HepG2 (cell line): ENCODE results near the gene IER5L. TPM values are rescaled to one million over a fixed set of nuclear protein-coding genes. Genes with fewer than 3 reads are reported as not detected.

Experiments
- ATAC-seq: fragments of 200-7000 bp; cut with Tn5 transposase; 3 replicates; pipeline ENCODE4 v1.9.1; 2020; ENCODE audit warnings: mild to moderate bottlenecking, moderate library complexity
- BruUV-seq: library from RNA; stranded (reverse); fragments of 400-500 nt; replicated peaks from 2 replicates; lab custom pipeline; 2021; lab: Mats Ljungman, UMichigan
- CTCF ChIA-PET: fragments of 300-600 bp; formaldehyde crosslinking; extraction: SDS; loops from one replicate; lab custom pipeline; 2021; ENCODE audit warnings: low total read pairs, inconsistent platforms, low intra/inter-chr PET ratio; lab: Yijun Ruan, JAX
- POLR2A ChIA-PET: fragments of 350-600 bp; sonication (Branson Sonifier 250); formaldehyde crosslinking; loops from one replicate; lab custom pipeline; 2020; ENCODE audit warnings: antibody characterized with exemption, inconsistent platforms; lab: Yijun Ruan, JAX
- DNase-seq: peaks from one replicate; pipeline ENCODE4 v3.0.0-alpha.2; 2015; ENCODE audit warnings: low spot score
- FAIRE-seq: peaks from 3 replicates; lab custom pipeline; 2011; peaks lifted over from hg19 to GRCh38; lab: Jason Lieb, UNC
- H2AFZ ChIP-seq: one replicate; pipeline ENCODE4 v1.6.1; 2011; ENCODE audit warnings: low read length, inconsistent platforms
- H3K27ac ChIP-seq: fragments of 300-600 bp; 3 replicates; pipeline ENCODE4 v1.8.0; 2011; ENCODE audit warnings: mixed run types, mild to moderate bottlenecking, mixed read lengths, low read length, inconsistent platforms; ENCODE audit not compliant: insufficient read depth; ENCODE audit errors: extremely low read length
- H3K27me3 ChIP-seq, 2 experiments: fragments of 200-600 bp in 1 of 2; 2 replicates in 1 of 2; 3 replicates in 1 of 2; pipeline versions ENCODE4 v1.6.0 to v1.8.0; 2011; ENCODE audit warnings: low read length in 2 of 2, mild to moderate bottlenecking in 2 of 2, moderate library complexity in 2 of 2, inconsistent platforms in 1 of 2; ENCODE audit not compliant: insufficient read depth in 2 of 2, control insufficient read depth in 1 of 2
- H3K36me3 ChIP-seq, 2 experiments: fragments of 200-600 bp in 1 of 2; replicated peaks in 1 of 2; 2 replicates in 1 of 2; 3 replicates in 1 of 2; pipeline versions ENCODE4 v1.5.1 to v1.8.0; 2011; ENCODE audit warnings: low read length in 2 of 2, inconsistent platforms in 1 of 2; ENCODE audit not compliant: insufficient read depth in 2 of 2, control insufficient read depth in 1 of 2
- H3K4me1 ChIP-seq: 2 replicates; pipeline ENCODE4 v1.5.1; 2012; ENCODE audit warnings: low read length, inconsistent platforms; ENCODE audit not compliant: insufficient read depth
- H3K4me2 ChIP-seq: 2 replicates; pipeline ENCODE4 v1.6.0; 2011; ENCODE audit warnings: low read depth, low read length, inconsistent platforms
- H3K4me3 ChIP-seq, 3 experiments: fragments of 200-600 bp in 1 of 3; sonication (generic), shearing (Covaris generic) in 1 of 3; replicated peaks in 1 of 3; 2 replicates each; pipeline ENCODE4 v1.5.1; 2011 to 2016; ENCODE audit warnings: low read length in 3 of 3, inconsistent platforms in 2 of 3, low read depth in 2 of 3, mild to moderate bottlenecking in 2 of 3, control low read depth in 1 of 3, mixed read lengths in 1 of 3; ENCODE audit not compliant: insufficient read depth in 1 of 3
- H3K79me2 ChIP-seq: one replicate; pipeline ENCODE4 v1.6.1; 2011; ENCODE audit warnings: low read length, inconsistent platforms; ENCODE audit not compliant: insufficient read depth
- H3K9ac ChIP-seq: 2 replicates; pipeline ENCODE4 v1.6.0; 2011; ENCODE audit warnings: mild to moderate bottlenecking, low read depth, low read length, inconsistent platforms; ENCODE audit not compliant: insufficient read depth
- H3K9me3 ChIP-seq: 2 replicates; pipeline ENCODE4 v1.5.1; 2012; ENCODE audit warnings: mild to moderate bottlenecking, low read length
- H4K20me1 ChIP-seq: 2 replicates; pipeline ENCODE4 v1.6.0; 2011; ENCODE audit warnings: inconsistent platforms, mild to moderate bottlenecking, low read length, moderate library complexity; ENCODE audit not compliant: insufficient read depth
- MAZ ChIP-seq, 2 experiments: sonication (generic) in 1 of 2; formaldehyde crosslinking in 1 of 2; IDR thresholded peaks; 2 replicates each; pipeline versions ENCODE4 v1.5.0 to v1.6.1; 2012 to 2020; ENCODE audit warnings: low read depth in 2 of 2, mild to moderate bottlenecking in 2 of 2, borderline replicate concordance in 1 of 2, improper control_type of control experiment in 1 of 2, low read length in 1 of 2, missing genetic modification reagents in 1 of 2, moderate library complexity in 1 of 2
- ZSCAN31 ChIP-seq: sonication (generic); formaldehyde crosslinking; IDR thresholded peaks from 2 replicates; pipeline ENCODE4 v1.5.0; 2020; ENCODE audit warnings: low read depth, mild to moderate bottlenecking, missing genetic modification reagents
- WGBS: methylation state at CpG from one replicate; pipeline ENCODE4 v1.1.6; 2017; ENCODE audit warnings: low lambda C conversion rate; 5-methylcytosine and 5-hydroxymethylcytosine counted together
- in situ Hi-C: cut with HindIII; loops from 2 replicates; pipeline ENCODE4 v1.10.0; 2017; ENCODE audit warnings: low pct_unique_long_range_greater_than_20kb; ENCODE audit not compliant: extremely low pct_ligation_motif_present
- intact Hi-C: fragments of 100-400 bp; cut with micrococcal nuclease; formaldehyde crosslinking; loops from one replicate; pipeline ENCODE4 v1.10.0; 2022; ENCODE audit not compliant: unreplicated experiment
- polyA plus RNA-seq, 8 experiments: library from polyadenylated mRNA; depleted of rRNA in 3 of 8; stranded (reverse) in 7 of 8; unstranded in 1 of 8; fragments of >200 nt; fragmentation: Illumina TruSeq in 4 of 8; extraction: Trizol in 4 of 8; gene quantifications; 2 replicates each; pipeline versions ENCODE4 v1.2.1 to v1.2.3, GENCODE V29; 2011 to 2016; ENCODE audit warnings: low read depth in 4 of 8, missing spikeins in 1 of 8, mixed read lengths in 1 of 8; ENCODE audit not compliant: insufficient read depth in 1 of 8
- total RNA-seq, 5 experiments: library from RNA; depleted of rRNA; stranded (reverse); fragments of >200 nt; fragmentation: Illumina TruSeq; extraction: Trizol; gene quantifications; 2 replicates each; pipeline ENCODE4 v1.2.3, GENCODE V29; 2016; ENCODE audit warnings: low read depth in 1 of 5
- TF ChIP-seq, protein P1 (sequence below): sonication (generic); formaldehyde crosslinking; IDR thresholded peaks from 2 replicates; pipeline ENCODE4 v1.8.0; 2022; ENCODE audit warnings: mild to moderate bottlenecking, missing genetic modification reagents
- TF ChIP-seq, protein P2 (sequence below): sonication (generic); formaldehyde crosslinking; IDR thresholded peaks from 2 replicates; pipeline ENCODE4 v1.5.1; 2020; ENCODE audit warnings: mild to moderate bottlenecking, missing genetic modification reagents, moderate library complexity

Gene IER5L
- total and polyA plus RNA-seq, 2 of the 13 experiments (the other 11 are each of a cell fraction or from before 2014, with no cell fraction given) = 1.8 to 3.3 TPM

DNA sequence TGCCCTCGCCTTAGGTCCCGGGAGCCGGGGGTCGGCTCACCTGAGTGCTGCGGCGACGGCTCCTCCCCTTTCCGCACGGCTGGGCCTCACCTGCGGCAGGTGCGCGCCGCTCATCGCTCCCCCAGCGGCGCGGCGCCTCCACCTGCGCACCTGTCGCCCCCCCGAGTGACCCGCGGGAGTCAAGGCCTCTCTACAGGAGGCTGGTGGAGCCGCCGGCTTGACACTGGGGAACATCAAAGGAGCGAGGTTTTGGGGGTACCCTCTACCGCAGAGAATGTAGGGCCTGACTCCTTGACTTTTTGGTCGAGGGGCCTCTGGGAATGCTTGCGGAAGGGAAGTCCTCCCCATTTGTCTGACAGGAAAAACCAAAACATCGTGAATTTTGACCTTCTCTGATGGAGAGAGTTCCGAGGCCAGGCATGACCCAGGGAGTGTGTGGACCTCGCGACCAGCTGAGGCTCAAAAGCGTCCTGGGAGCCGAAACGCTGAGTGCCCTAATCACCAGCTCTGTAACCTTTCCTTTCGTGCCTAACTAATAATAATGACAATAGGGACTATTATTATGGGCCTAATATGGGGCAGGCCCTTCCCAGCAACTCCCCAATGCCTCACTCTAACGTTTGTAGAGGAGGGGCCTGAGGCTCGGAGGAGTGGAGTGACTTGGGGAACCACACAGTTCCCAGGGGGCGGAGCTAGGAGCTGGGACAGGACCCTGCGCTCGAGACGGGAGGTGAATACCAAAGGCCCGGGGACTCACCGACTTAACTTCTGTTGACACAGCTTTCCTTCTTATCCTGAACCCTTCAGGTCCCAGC, 714 bp upstream of the IER5L start (continued):
- TF ChIP-seq, protein P1, sequence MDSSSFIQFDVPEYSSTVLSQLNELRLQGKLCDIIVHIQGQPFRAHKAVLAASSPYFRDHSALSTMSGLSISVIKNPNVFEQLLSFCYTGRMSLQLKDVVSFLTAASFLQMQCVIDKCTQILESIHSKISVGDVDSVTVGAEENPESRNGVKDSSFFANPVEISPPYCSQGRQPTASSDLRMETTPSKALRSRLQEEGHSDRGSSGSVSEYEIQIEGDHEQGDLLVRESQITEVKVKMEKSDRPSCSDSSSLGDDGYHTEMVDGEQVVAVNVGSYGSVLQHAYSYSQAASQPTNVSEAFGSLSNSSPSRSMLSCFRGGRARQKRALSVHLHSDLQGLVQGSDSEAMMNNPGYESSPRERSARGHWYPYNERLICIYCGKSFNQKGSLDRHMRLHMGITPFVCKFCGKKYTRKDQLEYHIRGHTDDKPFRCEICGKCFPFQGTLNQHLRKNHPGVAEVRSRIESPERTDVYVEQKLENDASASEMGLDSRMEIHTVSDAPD (CRISPR knock-in tag) = 0 out of 2 replicates have a peak, but pooled peaks have one; percentile 20
- TF ChIP-seq, protein P2, sequence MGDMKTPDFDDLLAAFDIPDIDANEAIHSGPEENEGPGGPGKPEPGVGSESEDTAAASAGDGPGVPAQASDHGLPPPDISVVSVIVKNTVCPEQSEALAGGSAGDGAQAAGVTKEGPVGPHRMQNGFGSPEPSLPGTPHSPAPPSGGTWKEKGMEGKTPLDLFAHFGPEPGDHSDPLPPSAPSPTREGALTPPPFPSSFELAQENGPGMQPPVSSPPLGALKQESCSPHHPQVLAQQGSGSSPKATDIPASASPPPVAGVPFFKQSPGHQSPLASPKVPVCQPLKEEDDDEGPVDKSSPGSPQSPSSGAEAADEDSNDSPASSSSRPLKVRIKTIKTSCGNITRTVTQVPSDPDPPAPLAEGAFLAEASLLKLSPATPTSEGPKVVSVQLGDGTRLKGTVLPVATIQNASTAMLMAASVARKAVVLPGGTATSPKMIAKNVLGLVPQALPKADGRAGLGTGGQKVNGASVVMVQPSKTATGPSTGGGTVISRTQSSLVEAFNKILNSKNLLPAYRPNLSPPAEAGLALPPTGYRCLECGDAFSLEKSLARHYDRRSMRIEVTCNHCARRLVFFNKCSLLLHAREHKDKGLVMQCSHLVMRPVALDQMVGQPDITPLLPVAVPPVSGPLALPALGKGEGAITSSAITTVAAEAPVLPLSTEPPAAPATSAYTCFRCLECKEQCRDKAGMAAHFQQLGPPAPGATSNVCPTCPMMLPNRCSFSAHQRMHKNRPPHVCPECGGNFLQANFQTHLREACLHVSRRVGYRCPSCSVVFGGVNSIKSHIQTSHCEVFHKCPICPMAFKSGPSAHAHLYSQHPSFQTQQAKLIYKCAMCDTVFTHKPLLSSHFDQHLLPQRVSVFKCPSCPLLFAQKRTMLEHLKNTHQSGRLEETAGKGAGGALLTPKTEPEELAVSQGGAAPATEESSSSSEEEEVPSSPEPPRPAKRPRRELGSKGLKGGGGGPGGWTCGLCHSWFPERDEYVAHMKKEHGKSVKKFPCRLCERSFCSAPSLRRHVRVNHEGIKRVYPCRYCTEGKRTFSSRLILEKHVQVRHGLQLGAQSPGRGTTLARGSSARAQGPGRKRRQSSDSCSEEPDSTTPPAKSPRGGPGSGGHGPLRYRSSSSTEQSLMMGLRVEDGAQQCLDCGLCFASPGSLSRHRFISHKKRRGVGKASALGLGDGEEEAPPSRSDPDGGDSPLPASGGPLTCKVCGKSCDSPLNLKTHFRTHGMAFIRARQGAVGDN = peak; percentile 62; the same call in 1 of the 2 replicates

DNA sequence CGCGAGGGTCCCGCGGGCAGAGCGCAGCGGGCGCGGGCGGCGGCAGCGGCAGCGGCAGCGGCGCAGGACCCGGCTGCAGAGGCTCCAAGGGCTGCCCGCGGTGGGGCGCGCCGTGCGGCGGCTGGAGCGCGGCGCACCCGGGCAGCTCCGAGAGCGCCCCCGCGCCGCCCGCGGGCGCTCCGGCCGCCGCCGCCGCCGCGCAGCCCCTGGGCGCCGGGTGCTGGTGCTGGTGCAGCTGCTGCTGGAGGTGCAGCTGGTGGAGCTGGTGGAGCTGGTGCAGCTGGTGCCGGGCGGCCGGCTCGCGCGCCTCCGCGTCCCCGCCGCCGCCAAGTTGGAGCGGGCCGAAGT, 644 bp downstream of the IER5L start:
- Histone ChIP-seq H3K4me3 (peak overlapping the region; percentile 76 to 94 (median 93)), H3K4me1 (peaks cover 59% of the 10 kb centered on the region), H3K9me3 (no peaks in the 10 kb centered on the region), H2AFZ (no peak overlapping the region), H3K9ac (peak overlapping the region; percentile 78; the same call in 1 of the 2 replicates), H3K27ac (peak overlapping the region; percentile 61), H4K20me1 (peaks cover 3% of the 10 kb centered on the region; the same call in 1 of the 2 replicates), H3K79me2 (peaks cover 5% of the 10 kb centered on the region), H3K4me2 (peak overlapping the region; percentile 76), H3K36me3 (no peaks in the 10 kb centered on the region), H3K27me3 (peaks cover 10 to 41% of the 10 kb centered on the region in 2 experiments)
- ChIA-PET POLR2A (interaction anchor here (0.8 to 5.6 kb wide), 23 partner anchors 11 to 449 kb away, joined by 3 to 55 read pairs (median 6); partner anchors contain the start of genes C9orf50 and NTMT1), CTCF (no interaction called here)
- in situ Hi-C loops = loop anchor here (5.0 to 10.0 kb wide), 3 partner anchors 35 to 437 kb away; no protein-coding TSS in a partner anchor
- no CpG with 5 or more reads among the region's 56 CpGs for WGBS
- intact Hi-C loops = loop anchor here (5.0 to 10.0 kb wide), 4 partner anchors 35 to 447 kb away; partner anchors contain the start of genes C9orf50 and NTMT1
- no TSS peak for BruUV-seq
- no peak for TF ChIP-seq ZSCAN31 (CRISPR knock-in tag)
- no peak for TF ChIP-seq MAZ (IDR thresholded peaks at IDR 0.05; ENCODE audit: borderline replicate concordance, low read depth, low read length)
- TF ChIP-seq MAZ (CRISPR knock-in tag; IDR thresholded peaks at IDR 0.05; ENCODE audit: low read depth) = peak; percentile 3; the same call in 1 of the 2 replicates
- no peak for FAIRE-seq
- no peak for ATAC-seq
- no peak for DNase-seq
